Epidermal melanocyte (primary cell): ENCODE data around the gene ZNF541.

ENCODE experiments used
- DNase-seq: peaks from one replicate; pipeline ENCODE4 v3.0.0; 2011; ENCODE audit warnings: low spot score; ENCODE audit not compliant: insufficient read length

ZNF541 gene

GRCh38 chr19:47544075-47544474 is 28.9 kb downstream of the ZNF541 start:
- no peak for DNase-seq

- no peak for DNase-seq
These were observed 30.9 kb downstream of the ZNF541 start for GRCh38 chr19:47542030-47542475.

- DNase-seq = no peak
These were observed 31.4 kb downstream of the ZNF541 start for GRCh38 chr19:47541518-47541917.

- no peak for DNase-seq
These were observed 32.2 kb downstream of the ZNF541 start for GRCh38 chr19:47540748-47541147.

GRCh38 chr19:47539747-47540311 is 33.1 kb downstream of the ZNF541 start:
- no peak for DNase-seq

- no peak for DNase-seq
These were observed 34.1 kb downstream of the ZNF541 start for GRCh38 chr19:47538812-47539211.

GRCh38 chr19:47537493-47537892 is 35.5 kb downstream of the ZNF541 start:
- DNase-seq = no peak

GRCh38 chr19:47534628-47535027 is 38.3 kb downstream of the ZNF541 start:
- no peak for DNase-seq

GRCh38 chr19:47531640-47532387 is 41.1 kb downstream of the ZNF541 start:
- no peak for DNase-seq

- DNase-seq = no peak
These were observed 43.8 kb downstream of the ZNF541 start for GRCh38 chr19:47529018-47529742.

- DNase-seq = no peak
These were observed 46.1 kb downstream of the ZNF541 start for GRCh38 chr19:47526798-47527197.

- DNase-seq = no peak
These were observed 49.5 kb downstream of the ZNF541 start for GRCh38 chr19:47523473-47523872.
